ENCODE results near the gene RPL5. TPM values are rescaled to one million over a fixed set of nuclear protein-coding genes. Genes with fewer than 3 reads are reported as not detected.

RPL5 gene
- polyA plus RNA-seq, 3 donors, result 921 to 1,114 (median 953) TPM

DNA sequence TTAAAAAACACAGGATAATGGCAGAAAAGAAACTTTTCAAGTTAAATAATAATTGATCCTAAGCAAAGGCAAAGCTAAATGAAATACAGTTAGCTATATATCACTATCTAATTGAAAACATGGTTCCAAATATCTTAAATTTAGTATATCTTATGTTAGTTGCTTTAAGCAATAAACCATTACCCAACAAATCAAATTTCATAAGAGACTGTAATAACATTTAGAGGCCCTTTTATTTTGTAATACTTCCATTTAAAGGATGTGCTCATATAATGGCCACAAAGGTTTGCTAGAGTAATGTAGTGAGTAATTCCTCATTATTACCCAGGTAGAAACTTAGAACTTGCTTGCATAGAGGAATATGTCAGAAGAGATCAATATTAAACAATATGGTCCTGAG, 32.3 kb downstream of the RPL5 start:
- H3K9ac ChIP-seq (ENCODE audit: insufficient read depth, low read length, poor library complexity, severe bottlenecking), result no peak overlapping the region
- no peaks in the 10 kb centered on the region for H3K9me3 Mint-ChIP-seq
- H3K27me3 Mint-ChIP-seq (ENCODE audit: low read depth in 3 of 3), result no peaks in the 10 kb centered on the region
- H2AFZ ChIP-seq (ENCODE audit: insufficient read depth, low read depth, low read length, poor library complexity, severe bottlenecking), result no peak overlapping the region
- H3K27me3 ChIP-seq (ENCODE audit: control insufficient read depth in 2 of 2, insufficient read depth in 2 of 2, low read length in 2 of 2), result no peaks in the 10 kb centered on the region
- DNase-seq, result peak in 1 of 3 donors; percentile 16
- no peak overlapping the region for H3K4me3 Mint-ChIP-seq
- H3K4me1 ChIP-seq (ENCODE audit: control insufficient read depth in 1 of 2, insufficient read depth in 2 of 2, low read length in 2 of 2), result peaks cover 3 to 12% of the 10 kb centered on the region in 2 donors
- H3K4me1 Mint-ChIP-seq, result peaks cover 12% of the 10 kb centered on the region
- H3K36me3 ChIP-seq (replicated peaks in 1 of 2; ENCODE audit: control insufficient read depth in 1 of 2, insufficient read depth in 2 of 2, low read length in 2 of 2), result no peaks in the 10 kb centered on the region
- no peak overlapping the region for H3K27ac ChIP-seq (ENCODE audit: low read depth in 1 of 2, low read length in 2 of 2)
- H3K27ac Mint-ChIP-seq, result peak overlapping the region in 3 of 7 donors; percentile 35 to 73 (median 36)
- H3K4me2 ChIP-seq (replicated peaks; ENCODE audit: extremely low read depth, low read length, poor library complexity, severe bottlenecking), result no peak overlapping the region
- H3K79me2 ChIP-seq (ENCODE audit: insufficient read depth, low read length), result no peaks in the 10 kb centered on the region
- H3K4me3 ChIP-seq (replicated peaks in 1 of 3; ENCODE audit: low read depth in 2 of 3, low read length in 3 of 3), result no peak overlapping the region
- no peak for TF ChIP-seq CTCF (IDR thresholded peaks at IDR 0.05)
- no peaks in the 10 kb centered on the region for H3K9me3 ChIP-seq (replicated peaks in 1 of 2; ENCODE audit: control insufficient read depth in 1 of 2, insufficient read depth in 1 of 2, low read length in 2 of 2)
- H4K20me1 ChIP-seq (ENCODE audit: insufficient read depth, low read length), result no peaks in the 10 kb centered on the region
- intact Hi-C loops (cut with micrococcal nuclease), result no loop called here
- H3K36me3 Mint-ChIP-seq, result no peaks in the 10 kb centered on the region

- WGBS (ENCODE audit: insufficient coverage), result 100% methylated on average over 1 of the region's 2 CpGs
- Histone ChIP-seq H2AFZ (ENCODE audit: insufficient read depth, low read depth, low read length, poor library complexity, severe bottlenecking) (no peak overlapping the region), H3K27ac (ENCODE audit: low read depth in 1 of 2, low read length in 2 of 2) (no peak overlapping the region), H3K4me1 (ENCODE audit: control insufficient read depth in 1 of 2, insufficient read depth in 2 of 2, low read length in 2 of 2) (no peaks in the 10 kb centered on the region), H3K4me2 (replicated peaks; ENCODE audit: extremely low read depth, low read length, poor library complexity, severe bottlenecking) (no peak overlapping the region), H3K27me3 (ENCODE audit: control insufficient read depth in 2 of 2, insufficient read depth in 2 of 2, low read length in 2 of 2) (no peaks in the 10 kb centered on the region), H3K9ac (ENCODE audit: insufficient read depth, low read length, poor library complexity, severe bottlenecking) (no peak overlapping the region), H3K79me2 (ENCODE audit: insufficient read depth, low read length) (no peaks in the 10 kb centered on the region), H4K20me1 (ENCODE audit: insufficient read depth, low read length) (no peaks in the 10 kb centered on the region), H3K4me3 (replicated peaks in 1 of 3; ENCODE audit: low read depth in 2 of 3, low read length in 3 of 3) (no peak overlapping the region), H3K36me3 (replicated peaks in 1 of 2; ENCODE audit: control insufficient read depth in 1 of 2, insufficient read depth in 2 of 2, low read length in 2 of 2) (no peaks in the 10 kb centered on the region), H3K9me3 (replicated peaks in 1 of 2; ENCODE audit: control insufficient read depth in 1 of 2, insufficient read depth in 1 of 2, low read length in 2 of 2) (no peaks in the 10 kb centered on the region)
- peaks cover 0 to 9% (median 3%) of the 10 kb centered on the region in 7 donors for H3K9me3 Mint-ChIP-seq
- DNase-seq, result no peak
- intact Hi-C loops (cut with micrococcal nuclease), result no loop called here
- no peak overlapping the region for H3K4me3 Mint-ChIP-seq
- H3K36me3 Mint-ChIP-seq, result peaks cover 0 to 5% of the 10 kb centered on the region in 2 donors
- H3K4me1 Mint-ChIP-seq, result no peaks in the 10 kb centered on the region
- TF ChIP-seq CTCF (IDR thresholded peaks at IDR 0.05), result no peak
- H3K27me3 Mint-ChIP-seq (ENCODE audit: low read depth in 3 of 3), result peaks cover 0 to 2% (median 0%) of the 10 kb centered on the region in 3 donors
- H3K27ac Mint-ChIP-seq, result no peak overlapping the region
Observed at GRCh38 chr1:92870591-92870990, 38.8 kb downstream of the RPL5 start.

All from CD14-positive monocyte (primary cell).